GM18907 (cell line): ENCODE data around the gene ALX4.

Experiments
- ATAC-seq: cut with Tn5 transposase; IDR thresholded peaks from one replicate; pipeline ENCODE4 v1.9.1; 2021; ENCODE audit warnings: mild to moderate bottlenecking, moderate library complexity; ENCODE audit not compliant: unreplicated experiment

ALX4 gene

DNA sequence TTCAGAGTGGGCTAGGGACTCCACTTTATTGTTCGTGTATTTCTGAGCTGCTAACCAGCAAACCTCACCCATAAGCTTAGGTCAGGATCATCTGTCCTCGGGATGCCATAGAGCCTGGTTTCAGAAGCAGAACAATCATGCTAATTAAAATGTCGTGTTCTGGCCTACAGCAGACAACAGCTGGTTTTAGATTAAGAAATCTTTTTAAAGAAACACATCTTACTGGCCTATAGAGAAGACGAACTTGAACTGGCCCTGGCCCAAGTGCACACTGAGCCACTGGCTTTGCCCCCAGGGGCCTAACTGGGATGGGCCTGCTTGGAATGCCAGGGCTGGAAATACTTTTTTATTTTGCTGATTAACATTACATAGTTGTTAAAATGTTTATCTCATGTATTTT is 63.2 kb downstream of the ALX4 start:
- no peak for ATAC-seq

DNA sequence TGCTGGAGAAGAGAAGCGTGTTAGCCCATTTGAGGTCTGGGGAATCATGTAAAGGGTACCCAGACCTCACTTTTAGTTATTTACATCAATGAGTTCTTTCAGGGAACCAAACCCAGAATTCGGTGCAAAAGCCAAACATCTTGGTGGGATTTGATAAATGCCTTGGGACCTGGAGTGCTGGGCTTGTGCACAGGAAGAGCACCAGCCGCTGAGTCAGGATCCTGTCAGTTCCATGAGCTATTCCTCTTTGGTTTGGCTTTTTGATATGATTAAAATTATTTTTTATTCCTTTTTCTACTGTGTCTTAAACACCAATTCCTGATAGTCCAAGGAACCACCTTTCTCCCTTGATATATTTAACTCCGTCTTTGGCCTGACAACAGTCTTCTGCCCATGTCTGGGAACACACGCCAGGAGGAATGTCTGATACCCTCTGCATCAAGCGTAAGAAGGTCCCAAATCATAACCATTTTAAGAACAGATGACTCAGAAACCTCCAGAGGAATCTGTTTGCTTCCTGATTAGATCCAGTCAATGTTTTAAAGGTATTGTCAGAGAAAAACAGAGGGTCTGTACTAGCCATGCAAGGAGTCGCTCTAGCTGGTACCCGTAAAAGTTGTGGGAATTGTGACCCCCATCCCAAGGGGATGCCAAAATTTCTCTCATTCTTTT is 65.2 kb downstream of the ALX4 start:
- ATAC-seq: no peak

DNA sequence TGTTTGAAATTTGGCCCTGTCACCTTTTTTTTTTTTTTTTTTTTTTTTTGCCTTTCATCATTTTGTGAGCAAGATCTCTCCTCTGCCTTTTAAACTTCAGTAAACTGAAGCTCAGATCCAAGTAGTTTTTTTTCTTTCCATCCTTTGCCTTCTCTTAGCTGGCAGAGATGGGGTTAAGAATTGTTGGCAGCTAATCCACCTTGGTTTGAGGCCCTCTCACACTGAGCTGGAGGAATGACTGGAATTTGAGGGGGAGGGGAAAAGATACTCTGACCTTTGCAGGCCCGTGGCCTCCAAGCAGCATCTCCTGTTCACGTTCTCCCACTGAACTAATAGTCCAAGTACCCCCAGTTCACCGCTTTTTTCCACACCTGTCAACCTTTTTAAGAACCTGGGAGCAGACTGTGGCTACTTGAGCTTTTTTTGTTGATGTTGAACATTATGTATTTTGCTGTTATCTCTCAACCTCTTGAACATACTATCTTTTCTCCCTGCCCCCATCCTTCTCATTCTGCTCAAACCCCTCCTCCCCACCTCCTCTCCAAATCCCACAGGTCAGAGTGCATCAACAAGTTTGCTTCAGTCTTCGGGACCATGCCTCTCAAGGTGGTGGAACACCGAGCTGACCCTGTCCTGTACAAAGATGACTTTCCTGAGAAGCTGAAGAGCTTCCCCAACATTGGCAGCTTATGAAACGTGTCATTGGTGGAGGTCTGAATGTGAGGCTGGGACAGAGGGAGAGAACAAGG is 66.2 kb downstream of the ALX4 start:
- ATAC-seq: no peak

DNA sequence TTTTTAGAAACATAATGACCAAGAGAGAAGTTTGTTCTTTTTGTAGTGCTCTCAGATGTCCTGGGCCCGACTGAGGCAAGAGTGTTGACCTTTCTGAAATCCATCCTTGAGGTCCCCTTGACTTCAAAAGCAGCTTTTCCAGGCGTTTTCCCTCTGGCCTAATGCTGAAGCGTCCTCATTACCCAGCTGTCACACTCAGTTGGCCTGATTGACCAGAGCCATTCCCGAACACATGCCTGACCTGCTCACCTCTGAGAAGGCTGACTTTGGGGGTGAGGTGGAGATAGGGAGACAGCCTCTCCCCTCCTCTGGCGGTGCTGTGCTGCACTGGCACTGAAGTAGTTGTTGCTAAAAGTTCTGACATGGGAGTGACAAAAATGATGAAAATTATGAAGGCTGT is 66.9 kb downstream of the ALX4 start:
- ATAC-seq: no peak

DNA sequence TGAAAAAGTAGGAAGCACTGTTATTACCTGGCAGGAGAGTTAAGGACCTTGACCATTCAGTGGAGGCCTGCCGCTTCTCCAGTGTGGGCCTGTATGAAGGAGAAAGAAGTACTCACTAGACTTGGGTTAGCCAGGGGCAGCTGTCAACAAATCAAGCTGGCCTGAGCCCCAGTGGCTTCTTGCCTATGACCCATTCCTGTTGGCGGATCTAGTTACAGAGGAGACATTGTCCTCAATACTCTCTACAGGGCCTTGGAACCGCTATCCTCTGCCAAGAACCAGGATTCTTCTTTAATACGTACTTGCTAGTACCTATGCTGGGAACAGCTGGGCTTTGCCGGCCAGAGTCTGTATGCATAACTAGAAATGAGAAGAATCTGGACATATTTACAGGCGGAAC is 68.1 kb downstream of the ALX4 start:
- no peak for ATAC-seq

DNA sequence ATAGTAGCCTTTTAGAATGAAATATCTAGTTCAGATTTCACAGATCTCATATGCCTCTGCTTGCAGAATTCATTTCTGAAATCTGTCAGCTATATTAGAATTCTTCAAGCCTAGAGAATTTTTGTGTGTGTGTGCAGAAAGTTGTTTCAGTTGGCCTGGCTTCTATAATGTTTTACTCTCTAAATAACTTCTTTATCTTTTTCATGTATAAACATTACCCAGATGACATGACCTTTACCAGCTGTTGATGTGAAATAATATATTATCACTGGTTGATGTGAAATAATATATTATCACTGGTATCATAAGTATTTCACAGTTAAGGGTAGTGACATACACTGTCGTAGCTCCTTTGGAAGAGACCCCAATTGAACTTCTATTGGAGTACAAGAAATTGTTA is 72.8 kb downstream of the ALX4 start:
- ATAC-seq: no peak

DNA sequence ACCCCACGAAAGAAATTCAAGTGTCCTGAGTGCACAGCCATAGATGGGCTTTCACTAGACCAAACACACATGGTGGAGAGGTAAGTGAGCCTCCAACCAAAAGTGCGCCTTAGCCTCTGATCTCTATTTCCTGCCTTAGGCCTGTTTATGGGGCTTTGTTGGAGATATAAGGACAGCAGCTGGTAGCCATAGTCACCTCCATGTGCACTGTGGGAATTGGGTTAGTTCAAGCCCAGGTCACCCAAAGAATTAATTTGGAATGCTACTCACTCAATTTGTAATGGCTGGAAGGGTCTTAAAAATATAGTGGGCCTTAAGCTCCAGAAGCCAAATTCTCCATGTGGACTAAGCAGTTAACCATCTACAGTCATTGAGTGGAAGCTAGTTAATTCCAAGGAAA is 73.6 kb downstream of the ALX4 start:
- no peak for ATAC-seq

DNA sequence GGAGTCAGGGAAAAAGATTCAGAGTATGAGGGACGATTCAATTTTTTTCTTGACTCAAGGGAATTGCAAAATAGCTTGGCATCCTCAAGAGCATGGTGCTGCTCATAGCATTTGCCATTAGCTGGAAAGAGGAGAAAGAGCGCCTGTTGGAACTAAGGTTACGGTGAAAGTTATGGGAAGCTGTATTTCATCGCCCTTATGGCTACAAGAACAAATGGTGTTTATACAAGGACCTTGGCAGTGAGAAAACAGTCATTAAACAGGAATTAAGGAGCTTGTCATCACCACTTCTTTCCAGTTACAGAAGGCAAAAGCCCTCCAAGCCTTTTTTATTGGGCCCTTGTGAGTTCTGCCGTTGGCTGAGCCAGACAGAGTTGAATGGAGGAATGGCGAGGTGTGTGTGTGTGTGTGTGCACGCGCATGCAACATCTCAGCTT is 74.2 kb downstream of the ALX4 start:
- ATAC-seq: no peak

DNA sequence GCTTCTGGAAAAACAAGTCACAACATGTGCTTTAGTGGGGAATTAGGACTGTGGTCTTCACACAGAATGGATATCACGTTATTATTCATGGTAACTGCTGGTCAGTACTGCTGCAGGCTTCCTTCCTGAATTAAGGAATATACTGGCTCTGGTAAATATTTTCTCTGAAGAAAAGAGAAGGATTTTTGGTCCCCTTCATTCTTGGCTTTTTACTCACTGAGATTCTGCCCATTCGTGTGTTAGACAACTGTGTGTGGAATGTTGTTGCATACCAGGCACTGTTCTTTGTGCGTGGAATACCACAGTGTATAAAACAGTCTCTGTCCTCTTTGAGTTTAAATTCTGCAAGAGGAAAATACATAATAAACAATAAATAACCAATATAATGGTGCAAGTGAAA is 80.3 kb downstream of the ALX4 start:
- ATAC-seq: no peak

DNA sequence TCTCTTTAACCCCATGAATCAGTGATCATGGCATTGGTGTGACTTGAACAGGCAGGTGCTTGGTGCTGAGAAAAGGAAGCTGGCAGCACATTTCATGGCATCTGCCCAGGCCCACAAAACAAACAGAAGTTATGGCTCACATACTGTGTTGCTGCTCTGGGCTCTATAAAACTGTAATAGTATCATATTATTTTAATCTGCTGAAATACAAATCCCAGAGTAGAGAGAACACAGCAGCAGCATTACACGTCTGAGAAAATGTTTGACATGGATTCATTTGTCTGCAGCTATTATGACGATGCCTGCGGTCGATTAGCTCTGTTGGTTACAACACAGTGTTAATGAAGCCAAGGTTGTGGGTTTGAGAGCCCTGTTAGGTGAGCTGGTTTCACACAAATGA is 80.8 kb downstream of the ALX4 start:
- no peak for ATAC-seq

DNA sequence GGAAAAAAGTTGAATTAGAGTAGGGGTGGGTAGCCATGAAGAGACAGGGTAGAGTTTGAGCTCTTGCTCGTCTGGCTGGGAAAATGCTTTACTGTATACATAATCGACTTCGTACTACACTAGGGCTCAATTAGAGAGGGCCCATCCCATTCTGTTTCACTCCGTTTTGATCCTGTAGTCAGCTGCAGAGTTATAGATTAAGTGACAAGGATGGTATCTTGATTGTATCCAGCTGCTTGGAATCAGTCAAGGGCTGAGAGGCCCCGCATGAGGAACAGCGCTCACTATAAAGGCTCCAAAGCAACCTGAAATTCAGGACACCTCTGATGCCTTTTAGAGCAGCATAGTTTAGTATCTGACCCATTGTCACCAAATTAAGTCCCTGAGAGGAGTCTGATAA is 81.6 kb downstream of the ALX4 start:
- ATAC-seq: no peak

DNA sequence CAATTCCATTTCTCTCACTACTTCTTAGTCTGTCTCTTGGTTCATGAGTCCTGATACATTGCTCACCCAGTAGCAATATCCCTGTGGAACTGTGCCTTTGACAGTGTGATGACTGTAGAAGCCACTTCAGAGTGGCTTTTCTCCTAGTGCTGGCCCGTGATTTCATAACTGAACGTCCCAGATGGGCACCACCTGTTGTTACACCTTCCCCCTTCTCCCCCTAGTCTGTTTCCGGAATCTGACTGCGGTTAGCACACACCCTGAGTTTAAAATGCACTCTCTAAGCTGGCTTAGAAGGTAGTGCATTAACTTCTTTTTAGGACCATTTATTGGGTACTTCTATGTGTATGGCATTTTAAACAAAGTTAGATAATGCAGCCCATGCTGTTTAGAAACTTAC is 83.0 kb downstream of the ALX4 start:
- no peak for ATAC-seq

DNA sequence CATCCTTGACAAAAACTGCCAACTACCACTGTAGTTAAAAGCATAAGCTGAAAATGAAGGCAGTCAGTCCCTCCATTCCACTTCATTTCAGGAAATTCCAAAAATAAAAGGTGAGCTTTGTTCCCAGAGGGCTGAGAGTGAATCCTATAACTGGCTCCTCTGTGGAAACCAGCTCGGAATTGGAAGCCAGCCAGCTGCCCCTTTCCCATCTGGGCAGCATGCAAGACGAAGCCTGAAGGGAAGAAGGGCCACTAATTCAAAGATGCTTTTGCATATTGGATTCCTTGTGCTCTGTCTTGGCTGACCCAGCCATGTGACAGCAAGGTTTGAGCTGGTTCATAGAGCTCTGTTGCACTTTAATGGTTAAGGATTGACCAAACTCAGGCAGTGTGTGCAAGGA is 83.4 kb downstream of the ALX4 start:
- no peak for ATAC-seq

DNA sequence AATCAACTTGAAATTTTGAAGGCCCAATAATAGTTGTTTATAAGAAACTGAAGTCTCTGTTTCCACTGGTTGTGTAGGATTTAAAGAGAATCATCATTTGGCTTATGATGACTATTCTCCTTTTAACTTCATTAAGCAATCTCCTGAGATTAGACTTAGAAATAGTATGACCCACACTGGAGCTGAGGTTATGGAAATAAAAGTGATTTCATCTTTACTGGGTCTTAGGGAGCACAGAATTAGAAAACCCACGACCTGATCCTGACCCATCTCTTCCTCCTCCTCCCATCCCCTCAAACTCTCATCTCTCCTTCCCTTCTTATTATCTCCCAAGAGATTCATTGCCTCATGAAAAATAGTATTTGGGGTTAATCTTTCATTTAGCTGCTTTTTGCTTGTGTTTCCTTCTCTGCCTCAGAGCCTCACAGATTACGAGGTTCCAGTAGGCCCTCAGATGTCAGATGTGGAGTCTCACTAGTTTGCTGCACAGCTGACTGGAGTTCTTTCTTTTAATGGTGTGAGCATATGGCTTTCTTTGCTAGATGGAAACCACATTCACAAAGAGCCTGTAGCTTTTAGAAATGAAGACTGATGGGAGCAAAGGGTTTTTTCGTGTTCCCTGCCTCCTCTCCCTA is 85.0 kb downstream of the ALX4 start:
- no peak for ATAC-seq

DNA sequence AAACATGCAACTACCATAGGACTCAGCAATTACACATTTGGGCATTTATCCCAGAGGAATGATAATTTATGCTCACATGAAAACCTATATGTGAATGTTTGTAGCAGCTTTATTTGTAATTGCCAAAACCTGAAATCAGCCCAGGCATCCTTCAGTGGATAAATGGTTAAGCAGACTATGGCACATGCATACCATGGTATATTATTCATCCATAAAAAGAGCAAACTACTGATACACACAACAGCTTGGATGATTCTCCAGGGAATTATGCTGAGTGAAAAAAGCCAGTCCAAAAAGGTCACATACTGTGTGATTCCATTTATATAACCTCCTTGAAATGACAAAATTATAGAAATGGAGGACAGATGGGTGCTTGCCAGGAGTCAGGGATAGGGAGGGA is 86.7 kb downstream of the ALX4 start:
- ATAC-seq: no peak

DNA sequence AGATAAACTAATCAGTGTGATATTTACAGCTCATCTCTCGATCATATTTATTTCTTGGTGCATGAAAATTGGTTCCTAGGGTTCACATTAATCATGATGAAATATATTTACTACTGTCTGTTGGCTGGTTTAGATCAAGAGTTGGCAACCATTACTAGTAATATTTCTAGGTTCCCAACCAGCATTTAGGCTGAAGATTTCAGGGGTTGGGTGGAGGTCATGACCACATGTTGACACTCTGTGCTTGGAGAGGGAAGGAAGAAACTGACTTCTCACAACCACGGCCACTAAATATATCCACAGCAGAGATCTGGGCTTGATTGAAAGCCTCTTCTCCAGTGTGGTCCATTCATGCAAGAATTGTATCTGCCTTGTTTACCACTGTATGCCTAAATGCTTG is 87.9 kb downstream of the ALX4 start:
- ATAC-seq: no peak

DNA sequence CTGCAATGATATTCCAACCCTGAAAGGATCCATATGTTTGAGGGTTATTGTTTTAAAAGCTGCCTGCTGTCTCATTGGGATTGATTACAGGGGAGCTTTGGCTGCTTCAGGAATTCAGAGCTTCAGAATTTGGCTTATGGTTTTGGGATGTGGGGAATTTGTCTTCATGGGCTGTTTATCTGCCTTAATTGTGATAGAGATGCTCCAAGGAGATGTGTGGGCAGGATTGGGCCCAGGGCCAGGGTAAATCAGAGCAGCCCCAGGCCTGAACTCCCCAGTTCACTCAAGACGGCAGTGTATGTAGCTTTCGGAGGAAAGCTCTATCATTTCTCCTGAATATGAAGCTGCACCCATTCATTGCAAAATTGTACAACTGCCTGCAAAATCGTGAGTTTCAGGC is 88.5 kb downstream of the ALX4 start:
- ATAC-seq: no peak

DNA sequence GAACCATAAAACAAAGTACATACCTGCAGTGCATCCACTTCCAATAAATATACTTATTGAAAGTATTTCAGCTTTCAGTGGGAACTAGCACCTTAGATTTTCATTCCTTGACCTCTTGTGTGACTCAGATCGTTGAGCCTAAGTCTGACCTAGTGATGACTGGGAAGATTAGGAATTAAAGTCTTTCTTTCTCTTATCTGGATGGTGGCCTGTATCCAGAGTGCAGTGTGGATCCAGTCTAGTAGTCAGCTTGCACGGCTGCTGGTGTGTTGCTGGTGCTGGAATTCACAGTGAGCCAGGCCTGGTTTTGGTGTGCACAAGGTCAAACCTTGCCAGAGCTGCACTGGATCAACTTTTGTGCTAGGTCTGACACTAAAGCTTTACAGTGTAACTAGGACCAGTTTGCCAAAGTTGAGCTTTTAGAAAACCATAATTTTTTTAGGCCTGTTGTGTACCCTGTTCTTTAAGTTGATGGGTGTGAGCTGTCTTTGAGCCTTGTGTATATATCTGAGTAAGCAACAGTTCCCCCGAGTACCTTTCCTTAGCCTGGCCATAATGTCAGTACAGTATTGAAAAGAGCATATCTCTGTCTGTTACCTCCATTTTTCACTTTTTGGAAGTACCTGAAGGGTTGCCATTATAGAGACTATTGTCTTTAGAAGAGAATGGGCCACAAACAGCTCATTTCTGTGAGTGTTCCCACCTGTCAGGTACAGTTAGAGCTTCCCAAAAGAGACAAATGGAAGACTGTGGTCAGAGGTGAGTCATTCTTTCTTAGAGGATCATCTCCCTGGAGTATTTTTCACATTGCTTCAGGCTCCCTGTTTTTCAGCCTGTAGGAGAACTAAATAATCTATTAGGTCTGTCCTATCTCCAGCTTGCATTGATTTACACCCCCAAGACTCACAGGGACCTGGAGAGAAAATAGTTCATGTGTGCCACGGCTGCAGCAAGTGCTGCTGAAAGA is 89.8 kb downstream of the ALX4 start:
- ATAC-seq: no peak

DNA sequence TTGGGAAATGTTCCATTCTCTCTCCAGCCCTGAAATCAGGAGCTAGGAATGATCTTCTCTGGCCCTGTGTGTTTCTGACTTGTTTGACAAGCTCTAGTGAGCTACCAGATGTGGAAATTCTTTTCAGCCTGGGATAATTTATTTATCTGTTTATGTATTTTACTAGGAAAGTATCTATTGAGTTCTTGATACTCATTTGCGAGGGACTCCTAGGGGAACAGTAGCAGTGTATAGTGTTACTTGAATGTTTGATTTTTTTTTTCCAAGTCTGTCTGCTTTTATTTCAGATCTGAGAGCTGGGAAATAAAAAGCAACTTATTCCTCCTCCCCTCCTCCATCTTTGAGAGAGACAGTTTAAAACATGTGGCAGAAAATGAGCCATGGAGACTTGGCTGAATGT is 92.5 kb downstream of the ALX4 start:
- no peak for ATAC-seq

DNA sequence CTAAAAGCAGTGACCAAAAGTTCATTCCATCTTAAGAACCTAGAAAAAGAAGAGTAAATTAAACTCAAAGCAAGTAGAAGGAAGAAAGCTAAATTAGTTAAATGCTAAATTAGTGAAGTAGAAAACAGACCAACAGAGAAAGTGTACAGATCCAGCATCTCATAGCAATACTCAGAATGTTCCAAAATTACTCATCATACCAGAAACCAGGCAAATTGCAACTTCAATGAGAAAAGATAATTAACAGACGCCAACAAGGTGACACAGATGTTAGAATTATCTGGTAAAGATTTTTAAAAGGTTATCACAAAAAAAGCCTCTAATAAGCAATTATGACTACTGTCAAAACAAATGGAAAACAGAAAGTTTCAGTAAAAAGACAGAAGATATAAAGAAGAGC is 96.8 kb downstream of the ALX4 start:
- no peak for ATAC-seq

DNA sequence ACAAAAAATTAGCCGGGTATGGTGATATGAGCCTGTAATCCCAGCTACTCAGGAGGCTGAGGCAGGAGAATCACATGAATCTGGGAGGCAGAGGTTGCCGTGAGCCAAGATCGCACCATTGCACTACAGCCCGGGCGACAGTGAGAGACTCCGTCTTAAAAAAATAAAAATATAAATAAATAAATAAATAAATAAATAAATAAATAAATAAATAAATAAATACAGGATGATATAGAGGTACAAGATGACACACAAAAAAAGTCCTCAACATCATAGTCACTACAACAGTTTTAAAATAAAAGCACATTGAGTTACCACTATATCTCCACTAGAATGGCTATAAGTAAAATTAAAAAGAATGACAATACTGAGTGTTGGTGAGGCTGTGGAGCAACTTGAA is 97.8 kb downstream of the ALX4 start:
- ATAC-seq: no peak
